Measurements from ENCODE around the gene SYNM. TPM values are rescaled to one million over a fixed set of nuclear protein-coding genes. Genes with fewer than 3 reads are reported as not detected.

Gene SYNM
- total RNA-seq, 1 donor from 2014 or later = 5.5 TPM

- Mint-ChIP-seq H3K9me3 (ENCODE audit: unreplicated experiment) (no peaks in the 10 kb centered on the region), H3K36me3 (ENCODE audit: unreplicated experiment) (peaks cover 7% of the 10 kb centered on the region), H3K27ac (ENCODE audit: unreplicated experiment) (peak overlapping the region; percentile 38), H3K4me3 (ENCODE audit: unreplicated experiment) (no peak overlapping the region), H3K27me3 (ENCODE audit: unreplicated experiment) (no peaks in the 10 kb centered on the region), H3K4me1 (ENCODE audit: unreplicated experiment) (peaks cover 65% of the 10 kb centered on the region)
- TF ChIP-seq, protein P1, sequence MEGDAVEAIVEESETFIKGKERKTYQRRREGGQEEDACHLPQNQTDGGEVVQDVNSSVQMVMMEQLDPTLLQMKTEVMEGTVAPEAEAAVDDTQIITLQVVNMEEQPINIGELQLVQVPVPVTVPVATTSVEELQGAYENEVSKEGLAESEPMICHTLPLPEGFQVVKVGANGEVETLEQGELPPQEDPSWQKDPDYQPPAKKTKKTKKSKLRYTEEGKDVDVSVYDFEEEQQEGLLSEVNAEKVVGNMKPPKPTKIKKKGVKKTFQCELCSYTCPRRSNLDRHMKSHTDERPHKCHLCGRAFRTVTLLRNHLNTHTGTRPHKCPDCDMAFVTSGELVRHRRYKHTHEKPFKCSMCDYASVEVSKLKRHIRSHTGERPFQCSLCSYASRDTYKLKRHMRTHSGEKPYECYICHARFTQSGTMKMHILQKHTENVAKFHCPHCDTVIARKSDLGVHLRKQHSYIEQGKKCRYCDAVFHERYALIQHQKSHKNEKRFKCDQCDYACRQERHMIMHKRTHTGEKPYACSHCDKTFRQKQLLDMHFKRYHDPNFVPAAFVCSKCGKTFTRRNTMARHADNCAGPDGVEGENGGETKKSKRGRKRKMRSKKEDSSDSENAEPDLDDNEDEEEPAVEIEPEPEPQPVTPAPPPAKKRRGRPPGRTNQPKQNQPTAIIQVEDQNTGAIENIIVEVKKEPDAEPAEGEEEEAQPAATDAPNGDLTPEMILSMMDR (IDR thresholded peaks at IDR 0.05) = no peak
- DNase-seq (ENCODE audit: extremely low spot score, unreplicated experiment) = no peak
Measured at GRCh38 chr15:99125061-99125891, 20.4 kb downstream of the SYNM start.

DNA sequence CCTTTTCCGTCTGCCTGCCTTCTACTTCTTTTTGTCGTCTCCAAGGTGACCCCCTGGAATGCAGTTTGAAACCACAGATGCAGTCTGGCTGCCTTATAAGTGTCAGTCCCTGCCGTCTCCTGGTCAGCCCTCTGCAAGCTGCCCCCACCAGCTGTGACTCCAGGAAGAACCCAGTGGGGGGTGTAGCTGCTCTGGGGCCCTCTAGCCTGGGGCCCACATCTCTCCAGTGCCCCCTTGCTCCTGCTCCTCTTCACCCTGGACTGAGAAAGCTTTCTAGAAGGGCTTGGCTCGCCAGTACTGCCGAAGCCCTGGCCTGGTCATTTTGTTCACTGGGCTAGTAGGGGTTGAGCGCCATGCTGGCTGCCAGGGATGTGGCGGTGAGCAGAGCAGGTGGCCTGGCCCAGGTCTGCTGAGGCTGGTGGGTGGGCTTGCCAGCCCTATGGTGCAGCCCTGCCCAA is 21.3 kb downstream of the SYNM start:
- Mint-ChIP-seq H3K27ac (ENCODE audit: unreplicated experiment) (peak overlapping the region; percentile 38), H3K4me3 (ENCODE audit: unreplicated experiment) (no peak overlapping the region), H3K4me1 (ENCODE audit: unreplicated experiment) (peaks cover 68% of the 10 kb centered on the region), H3K36me3 (ENCODE audit: unreplicated experiment) (peaks cover 11% of the 10 kb centered on the region), H3K27me3 (ENCODE audit: unreplicated experiment) (no peaks in the 10 kb centered on the region), H3K9me3 (ENCODE audit: unreplicated experiment) (no peaks in the 10 kb centered on the region)
- no peak for DNase-seq (ENCODE audit: extremely low spot score, unreplicated experiment)
- TF ChIP-seq, protein P1 (IDR thresholded peaks at IDR 0.05) = no peak

- TF ChIP-seq, protein P1 (IDR thresholded peaks at IDR 0.05) = no peak
- Mint-ChIP-seq H3K27ac (ENCODE audit: unreplicated experiment) (no peak overlapping the region), H3K27me3 (ENCODE audit: unreplicated experiment) (no peaks in the 10 kb centered on the region), H3K4me1 (ENCODE audit: unreplicated experiment) (peaks cover 61% of the 10 kb centered on the region), H3K9me3 (ENCODE audit: unreplicated experiment) (no peaks in the 10 kb centered on the region), H3K36me3 (ENCODE audit: unreplicated experiment) (peaks cover 11% of the 10 kb centered on the region), H3K4me3 (ENCODE audit: unreplicated experiment) (no peak overlapping the region)
- no peak for DNase-seq (ENCODE audit: extremely low spot score, unreplicated experiment)
Measured at GRCh38 chr15:99126930-99127329, 22.1 kb downstream of the SYNM start.

DNA sequence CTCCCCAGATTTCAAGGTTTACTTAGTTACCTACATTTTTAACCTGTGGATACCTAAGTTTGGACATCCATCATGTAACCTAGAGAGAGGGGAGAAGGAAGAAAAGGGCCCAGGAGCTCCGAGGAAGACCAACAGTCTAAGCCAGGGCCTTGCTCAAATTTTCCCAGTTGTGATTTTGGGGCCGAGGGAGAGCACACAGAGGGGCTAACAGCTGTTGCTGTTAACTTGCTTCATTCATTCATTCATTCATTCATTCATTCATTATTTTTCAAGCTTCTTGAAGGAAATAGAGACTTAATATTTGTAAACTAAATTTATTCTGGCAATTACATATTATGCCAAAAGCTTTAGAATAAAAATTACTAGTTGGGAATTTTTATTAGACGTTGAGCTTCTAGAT is 22.9 kb downstream of the SYNM start:
- no peak overlapping the region for H3K4me3 Mint-ChIP-seq (ENCODE audit: unreplicated experiment)
- peaks cover 54% of the 10 kb centered on the region for H3K4me1 Mint-ChIP-seq (ENCODE audit: unreplicated experiment)
- no peaks in the 10 kb centered on the region for H3K9me3 Mint-ChIP-seq (ENCODE audit: unreplicated experiment)
- H3K27ac Mint-ChIP-seq (ENCODE audit: unreplicated experiment) = no peak overlapping the region
- no peak for DNase-seq (ENCODE audit: extremely low spot score, unreplicated experiment)
- no peaks in the 10 kb centered on the region for H3K27me3 Mint-ChIP-seq (ENCODE audit: unreplicated experiment)
- TF ChIP-seq, protein P1 (IDR thresholded peaks at IDR 0.05) = no peak
- peaks cover 11% of the 10 kb centered on the region for H3K36me3 Mint-ChIP-seq (ENCODE audit: unreplicated experiment)

- Mint-ChIP-seq H3K36me3 (ENCODE audit: unreplicated experiment) (peaks cover 11% of the 10 kb centered on the region), H3K27me3 (ENCODE audit: unreplicated experiment) (no peaks in the 10 kb centered on the region), H3K9me3 (ENCODE audit: unreplicated experiment) (no peaks in the 10 kb centered on the region), H3K27ac (ENCODE audit: unreplicated experiment) (no peak overlapping the region), H3K4me3 (ENCODE audit: unreplicated experiment) (no peak overlapping the region), H3K4me1 (ENCODE audit: unreplicated experiment) (peaks cover 48% of the 10 kb centered on the region)
- TF ChIP-seq, protein P1 (IDR thresholded peaks at IDR 0.05) = no peak
- no peak for DNase-seq (ENCODE audit: extremely low spot score, unreplicated experiment)
Measured at GRCh38 chr15:99128411-99128810, 23.5 kb downstream of the SYNM start.

All from osteocyte (in vitro differentiated cells).